MM.1S (cell line): Measurements from ENCODE around the gene NDUFAB1.

ENCODE experiments used
- CTCF ChIP-seq: fragments of 300-600 bp; sonication (generic); IDR thresholded peaks from 2 replicates; pipeline ENCODE4 v1.5.1; 2016; ENCODE audit warnings: antibody characterized with exemption, low read length, mixed read lengths
- EZH2 ChIP-seq: fragments of 300-600 bp; sonication (generic); optimal IDR thresholded peaks from 2 replicates; pipeline ENCODE3; 2017; ENCODE audit warnings: low read depth, mild to moderate bottlenecking, antibody characterized with exemption, low read length, mixed read lengths

GRCh38 chr16:23611936-23612335, 15.8 kb upstream of the NDUFAB1 start:
- TF ChIP-seq CTCF (no peak), EZH2 (no peak)
